ENCODE data around the gene SLMAP.

The SLMAP gene

DNA sequence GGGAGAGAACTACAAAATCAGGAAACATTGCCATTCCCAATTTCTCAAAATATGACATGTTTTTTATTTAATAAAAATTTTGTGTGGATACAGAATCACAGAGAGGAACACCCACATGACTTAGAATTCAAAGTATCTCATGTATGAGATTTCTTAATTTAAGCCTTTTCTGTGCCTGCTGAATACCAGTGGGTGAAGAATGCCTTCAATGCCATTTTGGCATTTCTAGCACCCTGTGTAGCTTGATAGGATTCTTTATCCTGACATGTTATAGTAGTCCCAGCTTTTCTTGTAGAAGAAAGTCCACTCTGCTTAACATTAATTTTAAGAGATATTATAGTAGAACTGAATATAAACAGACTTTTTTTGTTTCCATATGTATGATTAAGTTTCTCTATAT, 3.1 kb upstream of the SLMAP start:
- DNase-seq (ENCODE audit: low spot score): no peak

DNA sequence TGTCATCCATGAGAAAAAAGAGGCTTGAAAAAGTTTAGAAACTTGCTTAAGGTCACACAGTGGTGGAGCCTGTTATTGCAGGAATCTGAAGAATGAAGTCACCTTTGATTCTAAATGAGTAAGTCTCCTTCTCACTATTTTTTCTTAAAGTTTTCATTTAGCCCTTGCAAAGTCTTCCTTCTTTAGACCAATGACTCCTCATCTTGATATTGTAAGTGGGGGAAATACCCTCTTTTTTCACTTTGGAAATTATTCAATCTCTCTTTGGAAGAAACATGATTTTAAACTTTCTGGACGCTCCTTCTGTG, 787 bp upstream of the SLMAP start:
- peak; percentile 48 for DNase-seq (ENCODE audit: low spot score)

DNA sequence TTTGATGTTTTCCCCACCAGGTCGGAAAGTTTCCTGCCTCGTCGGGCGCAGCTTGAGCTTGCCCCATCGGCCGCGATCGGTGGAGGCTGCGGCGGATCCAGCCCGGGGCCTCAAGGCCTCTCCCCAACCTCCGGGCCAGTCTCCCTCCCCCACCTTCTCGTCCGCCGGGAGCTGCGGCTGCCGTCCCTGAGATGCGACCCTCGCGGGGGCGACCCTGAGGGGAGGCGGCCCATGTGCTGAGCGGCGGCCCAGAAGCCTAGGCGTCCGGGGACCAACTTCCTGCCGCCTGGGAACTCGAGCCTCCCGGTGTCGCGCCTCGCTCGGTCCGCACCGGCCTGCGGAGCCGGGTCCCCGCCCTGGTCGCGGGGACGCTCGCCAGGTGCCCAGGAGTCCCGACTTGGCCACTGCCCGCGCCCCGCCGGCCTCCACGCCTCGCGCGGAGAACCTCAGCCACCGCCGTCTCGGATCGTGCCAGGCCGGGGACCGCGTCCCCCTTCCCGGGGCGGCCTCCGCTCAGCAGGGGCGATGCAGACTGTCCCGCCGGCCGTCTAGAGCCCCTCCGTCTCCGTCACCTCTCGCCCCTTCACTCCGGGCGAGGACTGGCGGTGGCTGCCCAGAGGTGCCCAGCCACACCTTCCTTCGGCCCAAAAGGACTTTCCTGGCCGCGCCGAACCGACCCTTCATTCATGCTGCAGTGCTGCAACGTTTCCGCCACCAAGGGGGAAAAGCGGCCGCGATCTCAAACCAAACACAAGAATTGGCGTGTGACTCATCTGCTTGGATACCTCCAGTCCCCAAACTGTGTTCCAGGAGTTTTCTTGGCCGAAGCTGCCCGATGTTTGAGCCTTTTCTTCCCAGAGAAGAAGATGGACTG, 656 bp downstream of the SLMAP start:
- DNase-seq (ENCODE audit: low spot score): peak; percentile 31

DNA sequence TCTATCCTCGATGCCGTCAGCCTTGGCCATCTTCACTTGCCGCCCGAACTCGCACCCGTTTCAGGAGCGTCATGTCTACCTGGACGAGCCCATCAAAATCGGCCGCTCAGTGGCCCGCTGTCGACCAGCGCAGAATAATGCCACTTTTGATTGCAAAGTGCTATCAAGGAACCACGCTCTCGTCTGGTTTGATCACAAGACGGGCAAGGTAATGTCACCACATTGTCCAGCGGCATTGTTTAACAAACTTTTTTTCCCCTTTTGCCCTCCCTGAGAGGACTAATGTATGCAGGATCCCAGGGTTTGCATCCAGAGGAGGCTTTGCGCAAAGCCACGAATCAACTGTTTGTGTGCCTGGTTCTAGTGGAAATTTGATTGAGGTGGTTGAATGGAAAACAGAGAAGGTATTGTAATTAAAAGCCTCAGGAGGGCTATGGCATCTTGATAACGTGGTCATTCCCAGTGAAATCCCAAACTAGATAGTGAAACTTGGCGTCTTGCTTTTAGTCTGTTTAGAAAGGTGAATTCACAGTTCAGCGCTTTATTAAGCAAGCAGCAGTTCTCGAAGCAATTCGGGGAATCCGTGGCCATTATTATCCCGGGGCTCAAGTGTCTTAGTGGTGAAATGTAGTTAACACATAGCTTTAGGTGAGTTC, 1.7 kb downstream of the SLMAP start:
- DNase-seq (ENCODE audit: low spot score): no peak

DNA sequence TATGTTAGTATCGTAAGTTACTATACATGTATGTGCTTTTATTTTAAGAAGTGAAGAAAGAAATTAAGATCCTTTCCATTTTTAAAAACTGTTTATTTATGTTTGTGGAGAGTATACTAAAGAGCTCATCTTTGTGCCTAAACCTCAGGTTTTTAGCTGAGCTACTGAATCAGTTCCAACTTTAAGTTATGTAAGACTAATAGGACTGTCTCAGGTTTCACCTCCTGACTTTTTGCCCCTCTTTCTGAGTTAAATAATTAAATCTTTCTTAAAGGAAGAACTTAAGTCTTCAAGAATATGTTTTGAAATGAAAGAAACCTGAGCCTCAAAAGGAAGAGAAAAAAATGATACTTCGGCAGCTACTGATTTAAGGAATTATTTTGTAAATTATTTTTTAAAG, 2.6 kb downstream of the SLMAP start:
- no peak for DNase-seq (ENCODE audit: low spot score)

DNA sequence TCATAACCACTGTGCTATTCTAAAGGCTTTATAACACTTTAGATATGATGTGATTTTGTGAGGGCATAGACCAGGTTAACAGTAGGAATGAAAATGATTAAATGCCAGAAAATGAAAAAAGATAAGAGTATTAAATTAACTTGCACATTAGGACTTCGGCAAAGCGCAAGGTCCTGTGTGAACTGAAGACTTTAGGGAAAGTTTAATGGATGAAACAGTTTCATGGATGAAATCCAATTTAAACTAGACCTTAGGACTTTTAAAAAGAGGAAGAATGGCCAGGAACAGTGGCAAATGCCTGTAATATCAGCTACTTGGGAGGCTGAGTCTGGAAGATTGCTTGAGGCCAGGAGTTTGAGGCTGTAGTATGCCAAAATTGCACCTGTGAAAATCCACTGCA, 8.7 kb downstream of the SLMAP start:
- DNase-seq (ENCODE audit: low spot score): no peak

DNA sequence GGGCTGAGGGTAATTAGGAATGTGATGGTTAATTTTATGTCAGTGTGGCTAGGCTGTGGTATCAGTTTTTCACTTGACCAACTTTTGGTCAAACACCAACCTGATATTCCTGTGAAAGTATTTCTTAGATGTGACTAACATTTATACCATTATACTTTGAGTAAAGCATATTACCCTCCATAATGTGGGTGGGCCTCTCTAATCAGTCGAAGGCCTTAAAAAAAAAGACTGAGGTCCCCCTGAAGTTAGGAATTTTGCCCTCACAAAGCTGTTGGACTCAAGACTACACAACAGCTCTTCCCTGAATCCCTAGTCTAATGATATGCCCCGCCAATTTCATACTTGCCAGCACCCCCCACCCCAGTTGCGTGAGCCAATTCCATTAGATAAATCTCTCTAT, 12.5 kb downstream of the SLMAP start:
- DNase-seq (ENCODE audit: low spot score): no peak

DNA sequence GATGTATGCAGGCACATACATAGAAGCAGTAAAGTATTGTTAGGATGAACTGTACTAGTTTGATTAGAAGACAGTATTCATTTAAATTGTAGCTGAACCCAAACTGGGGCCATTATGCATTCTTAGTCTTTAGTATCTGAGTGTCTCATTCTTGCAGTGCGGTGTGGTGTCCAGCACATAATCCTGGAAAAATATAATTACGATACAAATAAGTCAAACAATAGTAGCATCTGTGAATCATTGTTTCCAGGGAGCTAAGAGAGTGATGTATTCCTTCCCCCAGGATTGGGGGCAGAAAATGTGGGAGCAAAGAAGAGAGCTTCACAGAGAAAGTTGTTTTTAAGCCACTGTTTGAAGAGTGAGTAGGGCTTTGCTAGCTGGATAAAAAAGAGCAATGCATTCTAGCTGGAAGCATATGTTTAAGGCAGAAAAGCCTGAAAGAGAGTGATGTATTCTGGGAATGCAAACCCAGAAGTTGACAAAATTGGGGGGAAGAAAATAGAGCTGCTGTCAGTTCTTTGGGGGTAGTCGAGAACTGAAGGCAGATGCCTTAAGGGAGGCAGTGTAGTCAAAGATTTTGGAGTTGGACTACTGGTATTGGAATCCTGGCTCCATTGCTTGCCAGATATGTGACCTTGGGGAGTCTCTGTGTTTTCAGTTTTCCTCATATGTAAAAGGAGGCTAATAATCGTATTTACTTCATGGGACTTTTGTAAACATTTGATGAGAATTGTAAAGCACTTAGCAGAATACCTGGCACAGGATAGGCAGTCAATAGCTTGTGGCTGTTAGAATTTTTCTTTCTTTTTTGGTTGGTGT, 14.1 kb downstream of the SLMAP start:
- DNase-seq (ENCODE audit: low spot score): no peak

DNA sequence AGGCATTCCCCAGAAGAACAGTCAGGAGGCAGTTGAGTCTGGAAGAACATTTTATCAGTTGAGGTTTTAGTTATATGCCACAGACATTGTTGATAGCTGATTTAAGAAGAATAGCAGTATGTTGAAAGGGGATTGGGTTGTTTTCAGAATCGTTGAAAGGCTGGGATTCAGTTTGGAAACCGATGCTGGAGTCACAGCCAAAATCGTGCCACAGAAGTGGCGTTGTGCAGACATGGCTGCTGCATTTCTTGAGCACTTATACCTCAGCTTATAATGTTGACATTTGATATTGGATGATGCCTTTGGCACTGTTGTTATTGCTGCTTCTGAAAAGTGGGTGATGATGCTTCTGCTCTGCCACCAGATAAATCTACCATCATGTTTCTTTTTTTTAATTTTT, 16.1 kb downstream of the SLMAP start:
- DNase-seq (ENCODE audit: low spot score): no peak

DNA sequence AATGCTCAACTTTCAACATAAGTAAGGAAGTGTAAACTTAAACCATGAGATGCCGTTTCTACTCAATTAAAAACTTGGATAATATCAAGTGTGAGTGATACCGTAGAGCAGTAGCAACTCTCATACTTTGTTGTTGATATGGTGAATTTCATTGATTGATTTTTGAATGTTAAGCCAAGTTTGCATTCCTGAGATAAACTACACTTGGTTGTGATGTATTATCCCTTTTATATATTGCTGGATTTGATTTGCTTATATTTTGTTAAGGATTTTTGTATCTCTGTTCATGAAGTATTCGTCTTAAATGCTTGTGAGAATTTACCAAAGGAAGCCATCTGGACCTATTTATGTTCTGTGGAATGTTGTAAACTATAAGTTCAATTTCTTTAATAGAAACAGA, 21.7 kb downstream of the SLMAP start:
- DNase-seq (ENCODE audit: low spot score): no peak

DNA sequence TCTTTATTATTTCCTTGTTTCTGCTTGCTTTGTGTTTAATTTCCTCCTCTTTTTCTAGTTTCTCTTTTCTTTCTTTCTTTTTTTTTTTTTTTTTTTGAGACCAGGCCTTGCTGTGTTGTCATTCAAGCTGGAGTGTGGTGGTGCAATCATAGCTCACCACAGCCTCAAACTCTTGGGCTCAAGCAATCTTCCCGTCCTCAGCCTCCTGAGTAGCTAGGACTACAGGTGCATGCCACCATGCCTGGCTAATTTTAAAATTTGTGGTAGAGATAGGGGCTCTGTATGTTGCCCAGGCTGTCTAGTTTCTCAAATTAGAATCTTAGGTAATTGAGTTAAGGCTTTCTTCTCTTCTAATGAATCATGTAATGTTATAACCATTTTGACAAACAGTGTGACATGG, 22.4 kb downstream of the SLMAP start:
- no peak for DNase-seq (ENCODE audit: low spot score)

DNA sequence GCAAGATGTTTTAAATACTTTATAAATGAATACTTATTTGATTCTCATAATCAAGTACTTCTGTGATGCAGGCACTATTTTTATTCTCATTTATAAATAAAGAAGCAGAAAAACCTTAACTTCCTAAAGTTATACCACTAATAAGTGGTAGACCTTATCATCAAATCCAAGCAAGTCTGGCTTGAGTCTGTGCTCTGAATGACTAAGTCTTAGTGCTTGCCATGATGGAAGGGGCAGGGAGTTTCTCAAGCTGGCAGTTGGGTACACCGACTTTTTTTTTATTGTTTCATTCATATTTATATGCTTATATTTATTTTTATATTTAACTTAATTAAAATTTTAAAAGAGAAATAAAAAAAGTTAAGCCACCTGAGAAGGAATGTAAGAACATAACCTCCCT, 23.6 kb downstream of the SLMAP start:
- no peak for DNase-seq (ENCODE audit: low spot score)

DNA sequence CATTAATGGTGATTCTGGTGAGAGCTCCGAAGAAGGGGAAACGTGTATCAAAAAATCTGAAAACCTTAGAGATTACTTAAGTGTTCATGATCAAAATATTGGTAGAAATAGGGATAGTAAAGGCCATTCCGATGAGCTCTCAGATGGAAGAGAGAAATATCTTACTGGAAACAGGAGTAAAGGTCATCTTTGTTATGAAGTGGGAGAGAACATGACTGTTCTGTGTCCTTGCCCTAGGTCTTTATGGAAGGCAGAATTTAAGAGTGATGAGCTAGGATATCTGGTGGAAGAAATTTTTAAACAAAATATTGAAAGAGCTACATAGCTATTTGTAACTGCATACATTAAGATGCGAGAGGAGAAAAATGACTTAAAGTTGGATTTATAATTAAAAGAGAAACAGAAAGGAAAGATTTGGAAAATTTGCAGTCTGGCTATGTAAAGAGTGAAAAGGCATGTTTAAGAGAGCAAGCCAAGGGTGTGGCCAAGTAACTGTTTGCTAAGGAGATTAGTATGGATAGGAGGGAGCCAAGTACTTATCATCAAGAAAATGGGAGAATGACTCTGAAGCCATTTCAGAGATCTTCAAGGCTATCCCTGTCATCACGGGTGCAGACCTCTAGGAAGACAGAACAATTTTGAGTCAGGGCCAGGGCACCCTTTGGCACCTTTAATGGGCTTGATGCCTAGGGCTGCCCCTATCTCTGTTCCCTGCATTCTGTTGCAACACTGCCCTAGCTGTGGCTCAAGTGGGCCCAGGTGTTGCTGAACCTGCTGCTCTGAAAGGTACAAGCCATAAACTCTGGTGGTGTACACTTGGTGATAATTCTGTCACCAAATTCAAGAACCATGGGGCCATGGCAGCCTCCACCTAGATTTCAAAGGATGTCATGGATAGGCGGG, 27.3 kb downstream of the SLMAP start:
- DNase-seq (ENCODE audit: low spot score): peak; percentile 59

DNA sequence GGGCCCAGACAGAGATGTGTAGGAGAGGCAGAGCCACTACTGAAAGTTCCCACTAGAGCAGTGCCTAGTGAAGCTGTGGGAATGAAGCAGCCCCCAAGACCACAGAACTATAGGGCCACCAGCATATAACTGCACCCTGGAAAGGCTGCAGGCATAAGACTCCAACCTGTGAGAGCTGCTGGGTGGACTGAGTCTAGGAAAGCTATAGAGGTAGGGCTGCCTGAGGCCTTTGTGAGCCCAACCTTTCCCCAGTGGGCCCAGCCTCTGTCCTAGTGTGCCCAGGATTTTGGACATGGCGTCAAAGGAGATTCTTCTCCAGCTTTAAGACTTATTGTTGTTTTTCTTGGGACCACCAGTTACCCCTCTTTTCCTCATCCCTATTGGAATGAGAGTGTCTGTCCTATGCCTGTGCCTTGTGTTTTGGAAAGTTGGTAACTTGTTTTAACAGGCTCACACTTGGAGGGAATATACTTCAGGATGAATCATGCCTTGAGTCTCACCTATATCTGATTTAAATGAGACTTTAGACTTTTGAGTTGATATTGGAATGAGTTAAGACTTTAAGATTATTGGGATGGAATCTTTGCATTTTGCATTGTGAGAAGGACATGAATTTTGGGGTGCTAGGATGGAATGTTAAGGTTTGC, 28.1 kb downstream of the SLMAP start:
- DNase-seq (ENCODE audit: low spot score): no peak

DNA sequence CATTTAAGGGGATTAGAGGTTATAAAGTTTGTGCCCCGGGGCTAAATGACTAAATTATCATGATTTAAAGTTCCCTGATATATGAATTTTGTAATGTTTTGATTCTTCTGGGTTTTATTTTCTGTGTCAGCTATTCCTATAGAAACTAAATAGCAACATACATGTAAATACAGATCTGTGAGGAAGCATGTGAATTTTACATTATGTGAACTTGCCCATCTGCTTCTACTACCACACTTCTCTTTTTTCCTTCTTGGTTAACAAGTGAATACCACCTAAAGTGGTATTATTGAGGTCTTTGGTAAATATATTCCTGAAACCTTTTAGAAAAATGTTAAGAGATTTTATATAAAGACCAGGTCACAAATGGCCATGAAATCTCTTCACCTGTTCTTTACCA, 29.3 kb downstream of the SLMAP start:
- DNase-seq (ENCODE audit: low spot score): no peak

DNA sequence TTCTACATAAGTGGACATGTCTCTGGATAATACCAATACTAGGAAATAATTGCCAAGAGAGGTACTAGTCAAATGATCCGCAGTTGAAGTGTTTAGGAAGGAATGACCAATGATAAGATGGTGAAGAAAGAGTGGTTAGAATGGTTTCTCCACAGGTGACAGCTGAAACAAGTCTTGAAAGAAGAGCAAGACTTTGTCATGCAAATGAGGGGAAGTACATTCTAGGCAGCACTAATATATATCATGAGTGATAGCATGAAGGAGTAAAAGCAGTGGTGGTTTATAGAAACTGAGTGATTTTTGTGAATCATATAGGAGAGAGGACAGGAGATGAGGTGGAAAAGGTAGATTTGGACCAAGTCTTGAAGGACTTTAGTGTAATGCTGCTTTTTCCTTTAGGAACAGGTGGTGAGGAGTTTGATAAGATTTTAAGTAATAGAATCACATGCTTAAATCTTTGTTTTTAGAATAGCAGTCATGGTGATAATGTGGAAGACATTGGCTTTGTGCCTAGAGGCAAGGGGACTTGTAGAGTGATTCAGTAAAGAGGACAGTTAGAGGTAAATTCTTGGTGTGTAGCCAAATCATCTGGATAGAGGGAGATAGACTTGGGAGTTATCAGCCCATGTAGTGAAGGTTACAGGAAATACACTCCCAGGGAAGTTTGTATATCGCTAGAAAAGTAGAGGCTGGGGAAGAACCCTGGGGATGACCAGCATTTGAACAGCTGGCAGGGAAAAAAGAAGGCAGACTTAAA, 31.9 kb downstream of the SLMAP start:
- DNase-seq (ENCODE audit: low spot score): no peak

DNA sequence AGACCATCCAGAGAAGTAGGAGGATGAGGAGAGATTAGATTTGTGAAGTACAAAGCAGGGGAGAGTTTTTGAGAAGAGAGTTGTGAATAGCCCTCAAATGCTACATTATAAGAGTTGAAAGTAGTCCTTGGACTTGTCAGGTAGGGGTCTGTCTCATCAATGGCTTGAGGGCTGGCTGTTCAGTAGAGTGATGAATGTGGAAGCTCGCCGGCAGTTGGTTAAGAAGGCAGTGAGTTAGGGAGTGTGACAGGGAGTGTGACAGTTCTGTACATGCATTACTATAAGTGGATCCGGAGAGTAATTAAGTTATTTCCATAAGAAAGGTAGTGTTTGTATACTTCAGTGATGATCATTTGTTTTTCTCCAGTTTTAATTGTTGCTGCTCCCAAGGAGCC, 32.5 kb downstream of the SLMAP start:
- DNase-seq (ENCODE audit: low spot score): no peak

DNA sequence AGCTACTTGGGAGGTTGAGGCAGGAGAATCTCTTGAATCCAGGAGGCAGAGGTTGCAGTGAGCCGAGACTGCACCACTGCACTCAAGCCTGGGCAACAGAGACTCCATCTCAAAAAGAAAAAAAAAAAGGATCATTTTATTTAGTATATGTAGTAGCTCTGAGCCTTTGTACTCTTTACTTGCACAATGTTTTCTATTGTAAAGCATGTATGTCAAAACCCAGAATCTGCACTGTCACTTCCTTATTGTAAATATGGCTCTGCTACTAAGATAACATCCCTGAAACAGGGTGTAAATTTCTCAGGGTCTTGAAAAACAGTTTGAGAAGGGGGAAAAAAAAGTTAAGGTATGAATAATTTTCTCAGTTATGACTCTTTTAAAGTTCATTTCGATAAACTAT, 35.1 kb downstream of the SLMAP start:
- no peak for DNase-seq (ENCODE audit: low spot score)

DNA sequence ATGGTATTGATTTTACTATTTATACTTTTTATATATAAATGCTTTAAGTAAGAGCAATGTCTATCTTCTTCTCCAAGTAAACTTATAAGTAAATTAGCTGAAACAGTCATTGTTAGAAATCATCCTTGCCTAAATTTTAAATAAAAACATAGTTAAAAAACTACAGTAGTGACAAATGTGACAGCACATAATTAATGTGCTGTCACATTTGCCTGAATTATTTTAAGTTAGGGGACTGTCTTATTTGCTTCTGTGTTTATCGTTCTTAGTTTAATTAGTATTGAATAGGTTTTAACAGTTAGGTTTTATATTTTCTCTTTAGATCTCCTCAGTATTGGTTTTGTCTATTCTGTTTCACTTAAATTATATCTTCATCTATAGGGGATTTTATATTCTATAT, 36.1 kb downstream of the SLMAP start:
- DNase-seq (ENCODE audit: low spot score): no peak

DNA sequence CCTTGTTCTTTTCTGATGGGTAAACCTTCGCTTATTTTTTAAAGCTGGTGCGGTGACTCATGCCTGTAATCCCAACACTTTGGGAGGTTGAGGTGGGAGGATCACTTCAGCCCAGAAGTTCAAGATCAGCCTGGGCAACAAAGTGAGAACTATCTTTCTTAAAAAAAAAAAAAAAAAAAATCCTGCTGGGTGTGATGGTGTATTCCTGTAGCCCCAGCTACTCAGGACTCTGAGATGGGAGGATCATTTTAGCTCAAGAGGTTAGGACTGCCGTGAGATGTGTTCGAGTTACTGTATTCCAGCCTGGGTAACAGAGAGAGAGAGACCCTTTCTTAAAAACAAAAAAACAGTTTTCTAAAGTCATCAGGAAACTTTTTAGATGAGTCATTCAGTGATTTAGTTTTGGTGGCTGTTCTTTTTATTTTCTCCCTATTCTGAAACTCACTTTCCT, 37.7 kb downstream of the SLMAP start:
- DNase-seq (ENCODE audit: low spot score): no peak

DNA sequence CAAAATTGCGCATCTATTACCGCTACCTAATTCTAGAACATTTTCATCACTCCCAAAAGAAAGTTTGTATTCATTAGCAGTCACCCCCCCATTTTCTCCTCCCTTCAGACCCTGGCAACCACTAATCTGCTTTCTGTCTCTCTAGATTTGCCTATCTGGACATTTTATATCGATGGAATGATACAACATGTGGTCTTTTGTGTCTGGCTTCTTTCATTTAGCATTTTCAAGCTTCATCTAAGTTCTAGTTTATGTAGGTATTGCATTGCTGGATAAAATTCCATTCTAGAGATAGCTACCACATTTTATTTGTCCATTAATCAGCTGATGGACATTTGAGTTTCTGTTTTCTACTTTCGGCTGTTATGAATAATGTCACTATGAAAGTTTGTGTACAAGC, 38.4 kb downstream of the SLMAP start:
- DNase-seq (ENCODE audit: low spot score): no peak

Measured in hematopoietic multipotent progenitor cell treated with erythropoietin and hydrocortisone succinate and interleukin-3 and kit ligand, for 15 days (in vitro differentiated cells).